Lower leg skin (tissue), 3 donors: ENCODE measurements around the gene PKD1.

ENCODE experiments used
- CTCF ChIP-seq, 3 donors: fragments of 450-650 bp; IDR thresholded peaks; one replicate each; pipeline ENCODE4 v1.5.1; 2016; ENCODE audit warnings: antibody characterized with exemption in 3 of 3, mild to moderate bottlenecking in 3 of 3, moderate library complexity in 2 of 3
- POLR2A ChIP-seq, 2 donors: fragments of 450-650 bp; IDR thresholded peaks; one replicate each; pipeline ENCODE4 v1.6.1; 2016 to 2017; ENCODE audit warnings: antibody characterized with exemption in 2 of 2, mild to moderate bottlenecking in 1 of 2, moderate library complexity in 1 of 2

DNA sequence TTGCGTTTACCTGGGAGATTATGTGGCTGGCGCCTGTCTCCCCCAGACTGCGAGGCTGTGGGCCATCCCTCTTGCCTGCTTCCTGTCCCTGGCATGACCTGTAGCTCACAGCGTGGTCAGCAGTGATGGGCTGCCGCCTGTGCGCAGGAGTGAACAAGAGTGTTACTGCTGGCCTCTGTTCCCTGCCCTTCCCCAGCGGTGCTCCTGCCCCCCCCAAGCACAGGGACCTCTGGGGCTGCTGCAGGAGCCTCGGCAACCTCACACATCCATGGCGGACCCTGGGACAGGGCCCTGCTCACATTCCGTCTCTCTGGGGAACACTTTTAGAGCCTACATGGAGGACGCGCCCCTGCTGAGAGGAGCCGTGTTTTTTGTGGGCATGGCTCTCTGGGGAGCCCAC lies 77.3 kb downstream of the PKD1 start:
- TF ChIP-seq POLR2A (IDR thresholded peaks at IDR 0.05) (no peak), CTCF (IDR thresholded peaks at IDR 0.05) (no peak)
